ENCODE data around the gene PHF10. TPM values are rescaled to one million over a fixed set of nuclear protein-coding genes. Genes with fewer than 3 reads are reported as not detected.

PHF10 gene
- total RNA-seq, 4 donors from 2014 or later: 39.4 to 74.3 (median 60.0) TPM

DNA sequence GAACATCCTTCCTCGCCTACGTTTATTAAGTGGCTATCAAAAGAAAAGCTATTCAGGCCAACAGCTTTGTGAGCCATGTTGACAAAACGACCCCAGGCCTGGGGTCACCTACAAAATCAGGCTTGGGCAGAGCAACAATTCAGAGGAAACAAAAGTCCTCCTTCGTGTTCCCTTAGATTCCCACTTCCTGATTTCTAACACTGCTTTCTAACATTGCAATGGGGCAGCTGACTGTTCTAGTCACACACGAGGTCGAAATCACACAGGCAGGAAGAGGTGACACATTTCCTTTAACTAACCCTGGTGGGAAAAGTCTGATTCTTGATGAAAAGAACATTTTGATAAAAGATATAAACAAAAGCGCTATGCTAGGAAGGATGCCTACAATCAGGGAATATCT, 54.4 kb downstream of the PHF10 start:
- TF ChIP-seq POLR2A (IDR thresholded peaks at IDR 0.05): no peak
- TF ChIP-seq, protein P1, sequence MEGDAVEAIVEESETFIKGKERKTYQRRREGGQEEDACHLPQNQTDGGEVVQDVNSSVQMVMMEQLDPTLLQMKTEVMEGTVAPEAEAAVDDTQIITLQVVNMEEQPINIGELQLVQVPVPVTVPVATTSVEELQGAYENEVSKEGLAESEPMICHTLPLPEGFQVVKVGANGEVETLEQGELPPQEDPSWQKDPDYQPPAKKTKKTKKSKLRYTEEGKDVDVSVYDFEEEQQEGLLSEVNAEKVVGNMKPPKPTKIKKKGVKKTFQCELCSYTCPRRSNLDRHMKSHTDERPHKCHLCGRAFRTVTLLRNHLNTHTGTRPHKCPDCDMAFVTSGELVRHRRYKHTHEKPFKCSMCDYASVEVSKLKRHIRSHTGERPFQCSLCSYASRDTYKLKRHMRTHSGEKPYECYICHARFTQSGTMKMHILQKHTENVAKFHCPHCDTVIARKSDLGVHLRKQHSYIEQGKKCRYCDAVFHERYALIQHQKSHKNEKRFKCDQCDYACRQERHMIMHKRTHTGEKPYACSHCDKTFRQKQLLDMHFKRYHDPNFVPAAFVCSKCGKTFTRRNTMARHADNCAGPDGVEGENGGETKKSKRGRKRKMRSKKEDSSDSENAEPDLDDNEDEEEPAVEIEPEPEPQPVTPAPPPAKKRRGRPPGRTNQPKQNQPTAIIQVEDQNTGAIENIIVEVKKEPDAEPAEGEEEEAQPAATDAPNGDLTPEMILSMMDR (IDR thresholded peaks at IDR 0.05): no peak
- Histone ChIP-seq H3K36me3 (peaks cover 8% of the 10 kb centered on the region in 2 donors), H3K4me1 (no peaks in the 10 kb centered on the region), H3K9me3 (no peaks in the 10 kb centered on the region), H3K4me3 (replicated peaks in 1 of 3) (no peak overlapping the region), H3K27me3 (no peaks in the 10 kb centered on the region), H3K27ac (peak overlapping the region; percentile 34 to 40 (median 39))
- no peak for DNase-seq
- 67 to 74% methylated on average over 7 of the region's 7 CpGs for WGBS, 2 donors
- intact Hi-C loops (cut with DNase I): no loop called here

DNA sequence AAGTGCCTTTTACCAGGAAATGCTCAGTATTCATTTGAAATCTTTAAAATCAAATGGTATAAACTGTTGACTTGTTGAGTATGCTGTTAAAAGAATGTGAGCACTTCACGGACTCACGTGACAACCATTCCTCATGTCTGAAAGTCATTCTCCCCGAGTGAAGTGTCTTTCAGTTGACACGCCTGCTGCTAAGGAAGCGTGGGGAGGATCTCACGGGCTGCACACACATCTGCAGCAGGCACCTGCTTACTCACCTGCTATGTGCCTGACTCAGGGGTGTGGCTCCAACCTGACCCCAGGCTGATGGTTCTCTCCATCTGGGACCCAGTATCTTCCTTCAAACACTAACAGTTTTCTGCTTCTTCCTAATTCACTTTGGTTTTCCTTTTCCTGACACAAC, 55.2 kb downstream of the PHF10 start:
- 81 to 88% methylated on average over 6 of the region's 6 CpGs for whole genome bisulfite sequencing, 2 donors
- Histone ChIP-seq H3K36me3 (peaks cover 8% of the 10 kb centered on the region in 2 donors), H3K9me3 (no peaks in the 10 kb centered on the region), H3K27me3 (no peaks in the 10 kb centered on the region), H3K4me1 (no peaks in the 10 kb centered on the region), H3K4me3 (replicated peaks in 1 of 3) (no peak overlapping the region), H3K27ac (peak overlapping the region in 1 of 3 donors; percentile 34)
- no peak for DNase-seq
- intact Hi-C loops (cut with DNase I): no loop called here
- TF ChIP-seq, protein P1 (IDR thresholded peaks at IDR 0.05): no peak
- TF ChIP-seq POLR2A (IDR thresholded peaks at IDR 0.05): no peak

DNA sequence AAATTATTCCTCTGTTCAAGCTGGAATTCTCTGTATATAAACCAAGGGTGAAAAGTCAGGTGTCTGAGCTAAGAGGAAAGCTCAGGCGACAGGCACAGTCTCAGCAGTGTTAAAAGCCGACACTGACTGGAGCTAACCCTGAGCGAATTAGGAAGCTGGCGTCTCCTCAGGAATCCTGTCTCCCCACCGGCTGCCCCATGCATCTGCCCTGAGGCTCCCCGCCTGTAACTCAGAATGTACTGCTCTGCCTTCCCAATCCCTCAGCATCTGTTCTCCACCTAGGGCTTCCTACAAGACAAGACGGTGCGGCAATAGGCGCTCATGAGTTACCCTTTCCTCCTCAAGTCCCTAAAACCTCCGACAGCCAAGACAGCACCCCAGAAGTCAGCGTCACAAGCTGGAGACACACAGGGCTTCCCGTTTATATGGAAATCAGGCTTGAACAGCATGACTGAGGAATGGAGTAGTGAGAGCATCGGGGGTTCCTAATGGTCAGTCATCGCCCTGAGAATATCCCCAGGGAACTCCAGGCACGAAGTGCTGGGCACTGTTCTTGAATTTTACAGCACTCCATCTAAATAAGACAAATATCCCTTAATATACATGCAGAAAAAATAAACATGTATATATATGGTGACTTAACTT, 56.0 kb downstream of the PHF10 start:
- H3K27ac ChIP-seq: no peak overlapping the region
- DNase-seq: no peak
- no peaks in the 10 kb centered on the region for H3K27me3 ChIP-seq
- H3K4me1 ChIP-seq: no peaks in the 10 kb centered on the region
- H3K9me3 ChIP-seq: no peaks in the 10 kb centered on the region
- peaks cover 8 to 13% of the 10 kb centered on the region in 2 donors for H3K36me3 ChIP-seq
- intact Hi-C loops (cut with DNase I): no loop called here
- no peak overlapping the region for H3K4me3 ChIP-seq (replicated peaks in 1 of 3)
- WGBS, 2 donors: 89 to 94% methylated on average over 15 of the region's 15 CpGs
- TF ChIP-seq, protein P1 (IDR thresholded peaks at IDR 0.05): no peak
- TF ChIP-seq POLR2A (IDR thresholded peaks at IDR 0.05): no peak

DNA sequence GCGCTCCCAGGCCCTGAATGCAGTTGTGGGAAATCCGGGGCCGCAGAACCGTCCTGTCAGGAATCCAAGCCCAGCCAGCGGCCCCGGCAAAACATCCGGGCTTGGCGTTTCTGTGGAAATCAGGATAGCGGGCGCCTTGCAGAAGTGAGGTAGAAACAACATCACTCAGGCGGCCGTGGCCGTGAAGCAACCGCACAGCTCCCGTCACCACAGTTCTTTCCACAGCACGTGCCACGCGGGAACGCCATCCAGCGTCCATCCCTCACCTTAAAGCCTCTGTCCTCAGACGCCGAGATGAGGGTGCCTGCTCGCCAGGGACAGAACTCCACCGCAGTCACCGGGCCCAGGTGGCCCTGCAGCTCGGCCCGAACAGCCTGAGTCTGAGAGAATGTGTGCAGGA, 56.6 kb downstream of the PHF10 start:
- no peak for DNase-seq
- Histone ChIP-seq H3K4me3 (replicated peaks in 1 of 3) (no peak overlapping the region), H3K9me3 (no peaks in the 10 kb centered on the region), H3K27ac (no peak overlapping the region), H3K4me1 (no peaks in the 10 kb centered on the region), H3K36me3 (peaks cover 8 to 13% of the 10 kb centered on the region in 2 donors), H3K27me3 (no peaks in the 10 kb centered on the region)
- TF ChIP-seq, protein P1 (IDR thresholded peaks at IDR 0.05): no peak
- no peak for TF ChIP-seq POLR2A (IDR thresholded peaks at IDR 0.05)
- intact Hi-C loops (cut with DNase I): no loop called here
- 96 to 97% methylated on average over 27 of the region's 27 CpGs for WGBS, 2 donors

DNA sequence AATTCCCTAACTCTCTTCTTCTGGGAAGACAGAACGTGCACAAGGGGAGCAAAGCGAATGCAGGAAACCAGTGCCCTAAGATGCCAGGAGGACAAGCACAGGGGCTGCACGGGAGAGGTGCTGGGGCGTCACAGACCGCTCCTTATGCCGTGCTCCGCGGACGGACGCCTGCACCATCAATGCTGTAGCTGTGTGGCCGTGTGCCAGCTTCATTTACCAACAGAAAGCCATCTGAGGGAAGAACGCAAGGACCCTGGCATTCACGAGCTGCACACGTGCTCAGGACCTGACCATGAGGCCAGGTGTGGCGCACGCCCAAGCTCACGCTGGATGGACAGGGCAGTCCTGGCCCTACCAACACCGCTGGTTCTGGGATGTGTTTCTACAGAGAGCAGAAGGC, 57.9 kb downstream of the PHF10 start:
- DNase-seq: no peak
- Histone ChIP-seq H3K4me1 (no peaks in the 10 kb centered on the region), H3K27ac (no peak overlapping the region), H3K36me3 (peaks cover 8 to 11% of the 10 kb centered on the region in 2 donors), H3K27me3 (no peaks in the 10 kb centered on the region), H3K9me3 (no peaks in the 10 kb centered on the region), H3K4me3 (replicated peaks in 1 of 3) (no peak overlapping the region)
- no peak for TF ChIP-seq POLR2A (IDR thresholded peaks at IDR 0.05)
- TF ChIP-seq, protein P1 (IDR thresholded peaks at IDR 0.05): no peak
- 95 to 97% methylated on average over 13 to 14 of the region's 18 CpGs for WGBS, 2 donors
- intact Hi-C loops (cut with DNase I): no loop called here
